ENCODE results near the gene DNAAF8. TPM values are rescaled to one million over a fixed set of nuclear protein-coding genes. Genes with fewer than 3 reads are reported as not detected.

DNAAF8 gene
- total and polyA plus RNA-seq, 2 donors = 0.38 to 1.1 TPM

GRCh38 chr16:4700380-4700996 is 33.8 kb upstream of the DNAAF8 start:
- H3K27me3 ChIP-seq (ENCODE audit: control insufficient read depth in 2 of 2, insufficient read depth in 1 of 2, low read length in 1 of 2) = no peaks in the 10 kb centered on the region
- no peaks in the 10 kb centered on the region for H3K4me1 ChIP-seq (ENCODE audit: control insufficient read depth in 2 of 2, insufficient read depth in 2 of 2, low read length in 2 of 2)
- no peak for DNase-seq (ENCODE audit: low read depth in 6 of 9, low spot score in 9 of 9)
- no peaks in the 10 kb centered on the region for H3K9me3 ChIP-seq (ENCODE audit: control insufficient read depth in 2 of 2, insufficient read depth in 1 of 2, low read length in 1 of 2)
- H3K36me3 ChIP-seq (ENCODE audit: control insufficient read depth in 2 of 2, insufficient read depth in 2 of 2, low read length in 1 of 2) = peaks cover 66 to 69% of the 10 kb centered on the region in 2 donors
- WGBS = 95% methylated on average over 13 of the region's 13 CpGs
- no peak overlapping the region for H3K27ac ChIP-seq (ENCODE audit: low read depth in 1 of 2, low read length in 1 of 2)
- H3K4me3 ChIP-seq (ENCODE audit: low read length in 2 of 2) = no peak overlapping the region

GRCh38 chr16:4700997-4701743 is 33.2 kb upstream of the DNAAF8 start:
- Histone ChIP-seq H3K27ac (ENCODE audit: low read depth in 1 of 2, low read length in 1 of 2) (no peak overlapping the region), H3K27me3 (ENCODE audit: control insufficient read depth in 2 of 2, insufficient read depth in 1 of 2, low read length in 1 of 2) (no peaks in the 10 kb centered on the region), H3K4me1 (ENCODE audit: control insufficient read depth in 2 of 2, insufficient read depth in 2 of 2, low read length in 2 of 2) (no peaks in the 10 kb centered on the region), H3K36me3 (ENCODE audit: control insufficient read depth in 2 of 2, insufficient read depth in 2 of 2, low read length in 1 of 2) (peaks cover 59 to 63% of the 10 kb centered on the region in 2 donors), H3K9me3 (ENCODE audit: control insufficient read depth in 2 of 2, insufficient read depth in 1 of 2, low read length in 1 of 2) (no peaks in the 10 kb centered on the region), H3K4me3 (ENCODE audit: low read length in 2 of 2) (no peak overlapping the region)
- 95% methylated on average over 33 of the region's 33 CpGs for WGBS
- DNase-seq (ENCODE audit: low read depth in 6 of 9, low spot score in 9 of 9) = no peak

GRCh38 chr16:4701791-4702465 is 32.4 kb upstream of the DNAAF8 start:
- H3K4me3 ChIP-seq (ENCODE audit: low read length in 2 of 2) = no peak overlapping the region
- H3K27ac ChIP-seq (ENCODE audit: low read depth in 1 of 2, low read length in 1 of 2) = no peak overlapping the region
- H3K9me3 ChIP-seq (ENCODE audit: control insufficient read depth in 2 of 2, insufficient read depth in 1 of 2, low read length in 1 of 2) = no peaks in the 10 kb centered on the region
- H3K4me1 ChIP-seq (ENCODE audit: control insufficient read depth in 2 of 2, insufficient read depth in 2 of 2, low read length in 2 of 2) = no peaks in the 10 kb centered on the region
- peaks cover 55 to 58% of the 10 kb centered on the region in 2 donors for H3K36me3 ChIP-seq (ENCODE audit: control insufficient read depth in 2 of 2, insufficient read depth in 2 of 2, low read length in 1 of 2)
- 96% methylated on average over 17 of the region's 17 CpGs for WGBS
- H3K27me3 ChIP-seq (ENCODE audit: control insufficient read depth in 2 of 2, insufficient read depth in 1 of 2, low read length in 1 of 2) = no peaks in the 10 kb centered on the region
- no peak for DNase-seq (ENCODE audit: low read depth in 6 of 9, low spot score in 9 of 9)

- H3K27me3 ChIP-seq (ENCODE audit: control insufficient read depth in 2 of 2, insufficient read depth in 1 of 2, low read length in 1 of 2) = no peaks in the 10 kb centered on the region
- 97% methylated on average over 7 of the region's 7 CpGs for WGBS
- no peak overlapping the region for H3K27ac ChIP-seq (ENCODE audit: low read depth in 1 of 2, low read length in 1 of 2)
- no peaks in the 10 kb centered on the region for H3K9me3 ChIP-seq (ENCODE audit: control insufficient read depth in 2 of 2, insufficient read depth in 1 of 2, low read length in 1 of 2)
- H3K36me3 ChIP-seq (ENCODE audit: control insufficient read depth in 2 of 2, insufficient read depth in 2 of 2, low read length in 1 of 2) = peaks cover 49 to 55% of the 10 kb centered on the region in 2 donors
- H3K4me1 ChIP-seq (ENCODE audit: control insufficient read depth in 2 of 2, insufficient read depth in 2 of 2, low read length in 2 of 2) = no peaks in the 10 kb centered on the region
- DNase-seq (ENCODE audit: low read depth in 6 of 9, low spot score in 9 of 9) = no peak
- no peak overlapping the region for H3K4me3 ChIP-seq (ENCODE audit: low read length in 2 of 2)
Observed at GRCh38 chr16:4702466-4702808, 31.9 kb upstream of the DNAAF8 start.

GRCh38 chr16:4703906-4704305 is 30.4 kb upstream of the DNAAF8 start:
- Histone ChIP-seq H3K4me1 (ENCODE audit: control insufficient read depth in 2 of 2, insufficient read depth in 2 of 2, low read length in 2 of 2) (no peaks in the 10 kb centered on the region), H3K4me3 (ENCODE audit: low read length in 2 of 2) (no peak overlapping the region), H3K9me3 (ENCODE audit: control insufficient read depth in 2 of 2, insufficient read depth in 1 of 2, low read length in 1 of 2) (no peaks in the 10 kb centered on the region), H3K36me3 (ENCODE audit: control insufficient read depth in 2 of 2, insufficient read depth in 2 of 2, low read length in 1 of 2) (peaks cover 38 to 46% of the 10 kb centered on the region in 2 donors), H3K27ac (ENCODE audit: low read depth in 1 of 2, low read length in 1 of 2) (no peak overlapping the region), H3K27me3 (ENCODE audit: control insufficient read depth in 2 of 2, insufficient read depth in 1 of 2, low read length in 1 of 2) (no peaks in the 10 kb centered on the region)
- WGBS = 50% methylated on average over 7 of the region's 7 CpGs
- DNase-seq (ENCODE audit: low read depth in 6 of 9, low spot score in 9 of 9) = no peak

- Histone ChIP-seq H3K9me3 (ENCODE audit: control insufficient read depth in 2 of 2, insufficient read depth in 1 of 2, low read length in 1 of 2) (no peaks in the 10 kb centered on the region), H3K4me3 (ENCODE audit: low read length in 2 of 2) (no peak overlapping the region), H3K36me3 (ENCODE audit: control insufficient read depth in 2 of 2, insufficient read depth in 2 of 2, low read length in 1 of 2) (peaks cover 32 to 41% of the 10 kb centered on the region in 2 donors), H3K27me3 (ENCODE audit: control insufficient read depth in 2 of 2, insufficient read depth in 1 of 2, low read length in 1 of 2) (no peaks in the 10 kb centered on the region), H3K27ac (ENCODE audit: low read depth in 1 of 2, low read length in 1 of 2) (no peak overlapping the region), H3K4me1 (ENCODE audit: control insufficient read depth in 2 of 2, insufficient read depth in 2 of 2, low read length in 2 of 2) (no peaks in the 10 kb centered on the region)
- WGBS = 94% methylated on average over 8 of the region's 8 CpGs
- no peak for DNase-seq (ENCODE audit: low read depth in 6 of 9, low spot score in 9 of 9)
Observed at GRCh38 chr16:4704491-4704890, 29.8 kb upstream of the DNAAF8 start.

GRCh38 chr16:4704913-4705312 is 29.4 kb upstream of the DNAAF8 start:
- Histone ChIP-seq H3K27ac (ENCODE audit: low read depth in 1 of 2, low read length in 1 of 2) (no peak overlapping the region), H3K4me3 (ENCODE audit: low read length in 2 of 2) (no peak overlapping the region), H3K4me1 (ENCODE audit: control insufficient read depth in 2 of 2, insufficient read depth in 2 of 2, low read length in 2 of 2) (no peaks in the 10 kb centered on the region), H3K36me3 (ENCODE audit: control insufficient read depth in 2 of 2, insufficient read depth in 2 of 2, low read length in 1 of 2) (peaks cover 30 to 41% of the 10 kb centered on the region in 2 donors), H3K9me3 (ENCODE audit: control insufficient read depth in 2 of 2, insufficient read depth in 1 of 2, low read length in 1 of 2) (no peaks in the 10 kb centered on the region), H3K27me3 (ENCODE audit: control insufficient read depth in 2 of 2, insufficient read depth in 1 of 2, low read length in 1 of 2) (no peaks in the 10 kb centered on the region)
- DNase-seq (ENCODE audit: low read depth in 6 of 9, low spot score in 9 of 9) = no peak
- 98% methylated on average over 14 of the region's 14 CpGs for WGBS

- H3K27me3 ChIP-seq (ENCODE audit: control insufficient read depth in 2 of 2, insufficient read depth in 1 of 2, low read length in 1 of 2) = no peaks in the 10 kb centered on the region
- DNase-seq (ENCODE audit: low read depth in 6 of 9, low spot score in 9 of 9) = no peak
- H3K4me1 ChIP-seq (ENCODE audit: control insufficient read depth in 2 of 2, insufficient read depth in 2 of 2, low read length in 2 of 2) = no peaks in the 10 kb centered on the region
- no peaks in the 10 kb centered on the region for H3K9me3 ChIP-seq (ENCODE audit: control insufficient read depth in 2 of 2, insufficient read depth in 1 of 2, low read length in 1 of 2)
- H3K36me3 ChIP-seq (ENCODE audit: control insufficient read depth in 2 of 2, insufficient read depth in 2 of 2, low read length in 1 of 2) = peaks cover 16 to 28% of the 10 kb centered on the region in 2 donors
- H3K27ac ChIP-seq (ENCODE audit: low read depth in 1 of 2, low read length in 1 of 2) = no peak overlapping the region
- 96% methylated on average over 7 of the region's 7 CpGs for WGBS
- H3K4me3 ChIP-seq (ENCODE audit: low read length in 2 of 2) = no peak overlapping the region
Observed at GRCh38 chr16:4706871-4707270, 27.5 kb upstream of the DNAAF8 start.

- no peaks in the 10 kb centered on the region for H3K4me1 ChIP-seq (ENCODE audit: control insufficient read depth in 2 of 2, insufficient read depth in 2 of 2, low read length in 2 of 2)
- no peaks in the 10 kb centered on the region for H3K27me3 ChIP-seq (ENCODE audit: control insufficient read depth in 2 of 2, insufficient read depth in 1 of 2, low read length in 1 of 2)
- no peak overlapping the region for H3K27ac ChIP-seq (ENCODE audit: low read depth in 1 of 2, low read length in 1 of 2)
- no peak for DNase-seq (ENCODE audit: low read depth in 6 of 9, low spot score in 9 of 9)
- peaks cover 8 to 21% of the 10 kb centered on the region in 2 donors for H3K36me3 ChIP-seq (ENCODE audit: control insufficient read depth in 2 of 2, insufficient read depth in 2 of 2, low read length in 1 of 2)
- no peaks in the 10 kb centered on the region for H3K9me3 ChIP-seq (ENCODE audit: control insufficient read depth in 2 of 2, insufficient read depth in 1 of 2, low read length in 1 of 2)
- 97% methylated on average over 4 of the region's 4 CpGs for WGBS
- no peak overlapping the region for H3K4me3 ChIP-seq (ENCODE audit: low read length in 2 of 2)
Observed at GRCh38 chr16:4709481-4709880, 24.9 kb upstream of the DNAAF8 start.

Measured in thymus (tissue), 11 donors.